Right renal cortex interstitium (tissue), 3 donors: ENCODE data around the gene FGF2. TPM values are rescaled to one million over a fixed set of nuclear protein-coding genes. Genes with fewer than 3 reads are reported as not detected.

ENCODE experiments used
- DNase-seq, 3 donors: peaks; one replicate each; pipeline ENCODE4 v3.0.0-alpha.2; 2013; ENCODE audit warnings: low read depth in 3 of 3, low spot score in 2 of 3
- polyA plus RNA-seq, 3 donors: library from polyadenylated mRNA; unstranded; fragments of 120-200 nt; gene quantifications; one replicate each; pipeline ENCODE4 v1.2.1, GENCODE V29; 2013; ENCODE audit not compliant: insufficient read length in 3 of 3

FGF2 gene
- polyA plus RNA-seq, 3 donors: 7.3 to 8.3 (median 8.1) TPM

- DNase-seq: no peak
Observed at GRCh38 chr4:122882857-122883735, 56.5 kb downstream of the FGF2 start.

DNA sequence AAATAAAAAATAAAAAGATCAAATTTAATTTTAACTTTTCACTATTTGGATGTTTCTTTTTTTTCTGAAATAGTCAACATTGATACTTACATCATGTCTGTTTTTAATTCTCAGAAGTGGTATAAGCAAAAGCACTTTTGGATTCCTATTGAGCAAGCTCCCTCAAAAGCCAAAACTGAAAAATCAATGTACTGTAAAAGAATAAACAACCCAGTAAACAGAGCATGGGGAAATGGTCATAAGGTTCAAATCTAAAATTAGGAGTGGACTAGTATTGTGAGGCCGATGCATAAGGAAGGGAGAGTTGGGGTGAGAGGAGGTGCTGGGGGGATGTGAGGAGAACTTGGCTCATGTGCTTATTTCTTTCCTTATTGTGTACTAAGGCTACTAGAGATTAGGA, 57.9 kb downstream of the FGF2 start:
- no peak for DNase-seq

DNA sequence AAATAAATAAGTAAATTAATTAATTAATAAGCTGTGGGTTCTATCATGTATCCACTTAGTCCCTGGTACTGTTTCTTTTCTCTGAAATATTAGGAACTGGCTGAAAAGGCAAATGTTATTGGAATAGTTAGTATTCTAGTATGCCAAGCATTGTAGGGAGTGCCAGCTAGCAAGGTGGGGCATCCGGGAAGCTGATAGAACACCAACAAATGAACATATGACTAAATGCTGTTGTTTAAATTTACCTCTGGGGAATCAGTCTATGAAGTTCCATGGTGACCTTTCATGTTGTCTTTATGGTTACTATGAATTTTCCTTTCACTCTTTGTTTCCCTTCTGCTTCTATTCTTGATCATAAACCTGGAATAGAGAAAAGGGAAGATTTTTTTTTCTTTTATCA, 63.1 kb downstream of the FGF2 start:
- DNase-seq: no peak

- DNase-seq: no peak
Observed at GRCh38 chr4:122890147-122890795, 63.6 kb downstream of the FGF2 start.

GRCh38 chr4:122894827-122895226, 68.2 kb downstream of the FGF2 start:
- no peak for DNase-seq

DNA sequence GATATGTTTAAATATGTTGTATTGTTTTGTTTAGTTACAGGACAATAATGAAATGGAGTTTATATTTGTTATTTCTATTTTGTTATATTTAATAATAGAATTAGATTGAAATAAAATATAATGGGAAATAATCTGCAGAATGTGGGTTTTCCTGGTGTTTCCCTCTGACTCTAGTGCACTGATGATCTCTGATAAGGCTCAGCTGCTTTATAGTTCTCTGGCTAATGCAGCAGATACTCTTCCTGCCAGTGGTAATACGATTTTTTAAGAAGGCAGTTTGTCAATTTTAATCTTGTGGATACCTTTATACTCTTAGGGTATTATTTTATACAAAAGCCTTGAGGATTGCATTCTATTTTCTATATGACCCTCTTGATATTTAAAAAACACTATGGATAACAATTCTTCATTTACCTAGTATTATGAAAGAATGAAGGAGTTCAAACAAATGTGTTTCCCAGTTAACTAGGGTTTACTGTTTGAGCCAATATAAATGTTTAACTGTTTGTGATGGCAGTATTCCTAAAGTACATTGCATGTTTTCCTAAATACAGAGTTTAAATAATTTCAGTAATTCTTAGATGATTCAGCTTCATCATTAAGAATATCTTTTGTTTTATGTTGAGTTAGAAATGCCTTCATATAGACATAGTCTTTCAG, 68.8 kb downstream of the FGF2 start:
- DNase-seq: no peak

DNA sequence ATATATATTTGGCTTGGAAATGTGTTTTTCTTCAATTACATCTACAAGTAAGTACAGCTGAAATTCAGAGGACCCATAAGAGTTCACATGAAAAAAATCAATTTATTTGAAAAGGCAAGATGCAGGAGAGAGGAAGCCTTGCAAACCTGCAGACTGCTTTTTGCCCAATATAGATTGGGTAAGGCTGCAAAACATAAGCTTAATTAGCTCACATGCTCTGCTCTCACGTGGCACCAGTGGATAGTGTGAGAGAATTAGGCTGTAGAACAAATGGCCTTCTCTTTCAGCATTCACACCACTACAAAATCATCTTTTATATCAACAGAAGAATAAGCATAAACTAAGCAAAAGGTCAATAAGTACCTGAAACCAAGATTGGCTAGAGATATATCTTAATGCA, 69.6 kb downstream of the FGF2 start:
- no peak for DNase-seq

DNA sequence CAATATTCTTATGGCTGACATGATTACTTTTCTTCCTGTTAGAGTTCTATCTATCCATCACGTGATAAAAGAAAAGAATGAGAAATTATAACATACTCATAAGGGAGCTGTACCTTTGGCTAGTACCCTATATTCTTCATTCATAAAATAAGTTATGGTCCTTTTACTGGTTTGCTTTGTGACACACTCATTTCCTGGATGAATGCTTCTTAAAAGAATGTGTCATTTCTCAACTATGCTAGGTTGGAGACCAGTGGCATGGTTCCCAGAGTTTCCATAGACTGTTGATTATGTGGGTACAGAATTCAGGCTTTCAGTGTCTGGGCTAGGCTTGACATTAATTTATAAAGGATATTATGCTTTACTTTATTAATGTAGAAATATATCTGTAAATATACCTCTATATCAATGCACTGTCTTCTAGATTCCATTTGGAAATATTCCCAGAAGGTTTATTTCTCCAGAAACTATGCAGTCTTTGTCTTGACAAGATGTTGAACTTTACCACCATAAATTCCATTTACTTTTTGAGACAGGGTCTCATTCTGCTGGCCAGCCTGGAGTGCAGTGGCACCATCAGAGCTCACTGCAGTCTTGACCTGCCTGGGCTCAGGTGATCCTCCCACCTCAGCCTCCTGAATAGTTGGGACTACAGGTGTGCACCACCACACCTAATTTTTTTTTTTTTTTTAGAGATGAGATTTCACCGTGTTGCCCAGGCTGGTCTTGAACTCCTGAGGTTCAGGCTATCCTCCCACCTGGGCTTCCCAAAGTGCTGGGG, 71.9 kb downstream of the FGF2 start:
- no peak for DNase-seq

DNA sequence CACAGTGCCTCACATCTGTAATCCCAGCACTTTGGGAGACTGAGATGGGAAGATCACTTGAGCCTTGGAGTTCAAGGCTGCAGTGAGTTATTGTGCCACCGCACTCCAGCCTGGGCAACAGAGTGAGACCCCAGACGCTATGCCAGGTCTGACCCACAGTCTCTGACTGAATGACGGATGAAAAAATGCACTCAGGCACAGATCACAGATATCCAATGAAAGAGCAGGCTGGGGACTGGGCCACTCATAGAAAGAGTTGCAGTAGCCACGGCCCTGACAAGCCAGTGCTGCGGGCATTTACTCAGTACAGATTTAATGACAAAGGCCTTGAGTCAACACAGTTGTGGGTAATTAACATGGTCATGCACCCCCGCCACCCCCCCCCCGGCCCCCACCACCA, 73.1 kb downstream of the FGF2 start:
- DNase-seq: no peak

DNA sequence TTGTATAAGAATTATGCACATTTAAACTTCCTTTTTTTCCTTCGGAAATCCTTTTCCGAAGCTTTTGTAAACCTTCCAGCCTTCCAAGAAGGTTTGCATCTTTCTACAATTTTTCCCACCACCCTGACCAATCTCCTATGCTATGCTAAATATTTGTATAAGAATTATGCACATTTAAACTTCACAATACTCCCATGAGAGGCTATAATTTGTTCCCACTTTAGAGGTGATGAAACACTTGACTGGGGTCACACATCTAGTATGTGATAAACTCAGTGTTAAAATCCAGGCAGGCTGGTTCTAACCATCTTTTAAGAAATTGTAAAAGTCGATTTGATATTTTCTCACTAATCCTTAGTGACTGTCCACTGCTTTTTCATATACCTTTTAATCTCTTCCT, 73.7 kb downstream of the FGF2 start:
- no peak for DNase-seq

DNA sequence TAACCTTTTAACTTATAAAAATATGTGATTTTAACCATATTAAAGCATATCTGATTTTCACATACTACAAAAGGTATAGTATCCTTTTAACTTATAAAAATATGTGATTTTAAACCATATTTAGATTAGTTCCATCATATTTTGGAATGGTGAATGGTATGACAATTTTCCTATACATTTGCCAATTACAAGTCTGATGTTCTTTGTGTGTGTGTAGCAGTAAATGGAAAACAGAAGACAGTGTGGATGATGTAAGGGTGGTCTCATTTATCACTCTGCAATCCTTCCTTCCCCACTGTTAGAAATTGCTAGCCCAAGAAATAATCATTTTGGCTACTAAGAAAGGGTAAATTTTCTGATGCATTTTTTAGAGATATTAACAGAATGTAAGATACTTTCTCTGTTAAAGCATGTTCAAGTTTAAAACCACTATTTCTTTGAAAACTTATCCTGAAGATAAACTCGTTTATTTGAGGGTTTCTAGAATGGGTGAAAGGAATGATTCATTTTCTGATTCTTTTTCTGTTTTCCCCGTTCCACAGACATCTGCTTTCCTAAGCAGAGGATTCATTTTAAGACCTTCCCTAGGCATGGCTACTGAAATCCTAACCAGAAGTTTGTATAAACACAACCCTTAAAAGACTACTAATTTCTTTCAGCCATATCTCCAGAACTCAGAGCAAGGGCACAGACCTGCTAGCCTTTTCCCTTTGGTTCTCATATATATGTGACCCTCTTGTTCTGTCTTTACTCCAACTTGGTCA, 74.8 kb downstream of the FGF2 start:
- no peak for DNase-seq

- DNase-seq: no peak
Observed at GRCh38 chr4:122903766-122904288, 77.2 kb downstream of the FGF2 start.

DNA sequence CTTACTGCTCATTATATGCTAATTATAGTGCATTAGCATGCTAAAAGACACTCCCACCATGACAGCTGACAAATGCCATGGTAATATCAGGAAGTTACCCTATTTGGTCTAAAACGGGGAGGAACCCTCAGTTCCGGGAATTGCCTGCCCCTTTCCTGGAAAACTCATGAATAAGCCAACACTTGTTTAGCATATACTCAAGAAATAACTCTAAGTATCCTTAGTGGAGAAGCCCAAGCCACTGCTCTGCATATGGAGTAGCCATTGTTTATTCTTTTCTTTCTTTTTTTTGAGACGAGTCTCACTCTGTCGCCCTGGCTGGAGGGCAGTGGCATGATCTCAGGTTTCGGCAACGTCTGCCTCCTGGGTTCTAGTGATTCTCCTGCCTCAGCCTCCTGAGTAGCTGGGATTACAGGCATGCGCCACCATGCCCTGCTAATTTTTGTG, 80.3 kb downstream of the FGF2 start:
- no peak for DNase-seq

DNA sequence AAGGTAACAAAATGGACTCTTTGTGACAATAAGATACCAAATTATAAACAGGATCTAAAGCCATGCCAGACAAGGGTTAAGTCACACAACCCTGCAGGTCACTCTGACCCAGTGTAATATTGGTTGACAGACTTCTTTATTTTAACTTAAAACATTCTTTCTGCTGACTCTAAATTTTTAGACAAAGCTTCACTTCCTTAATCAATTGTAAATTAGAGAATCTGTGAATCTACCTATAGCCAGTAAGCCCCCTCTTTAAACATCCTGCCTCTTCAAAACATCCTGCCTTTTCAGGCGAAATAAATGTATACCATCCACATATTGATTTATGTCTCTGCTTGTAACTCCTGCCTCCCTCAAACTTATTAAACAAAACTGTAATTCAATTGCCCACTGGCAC, 81.6 kb downstream of the FGF2 start:
- DNase-seq: no peak

GRCh38 chr4:122909683-122910082, 83.1 kb downstream of the FGF2 start:
- no peak for DNase-seq

DNA sequence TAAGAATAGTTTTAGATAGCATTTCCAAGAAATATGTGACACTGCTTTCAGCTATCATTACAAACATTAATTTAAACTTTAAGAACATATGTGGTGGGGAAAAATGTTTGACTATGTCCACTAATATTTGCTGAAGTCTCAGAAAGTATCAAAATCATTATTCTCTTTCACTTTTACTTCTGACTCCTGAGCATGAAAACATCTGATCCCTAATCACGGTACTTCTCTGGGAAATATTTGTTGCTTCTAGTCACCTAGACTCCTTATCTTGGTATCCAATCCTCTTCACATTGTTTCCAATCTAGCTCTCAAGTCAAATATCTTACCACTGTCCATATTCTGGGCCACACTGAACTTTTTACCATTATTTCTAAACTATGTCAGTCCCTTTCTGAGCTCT, 85.0 kb downstream of the FGF2 start:
- DNase-seq: no peak

- no peak for DNase-seq
Observed at GRCh38 chr4:122912810-122913575, 86.4 kb downstream of the FGF2 start.

- DNase-seq: peak in 2 of 3 donors; percentile 6 to 19
Observed at GRCh38 chr4:122914292-122914904, 87.8 kb downstream of the FGF2 start.

DNA sequence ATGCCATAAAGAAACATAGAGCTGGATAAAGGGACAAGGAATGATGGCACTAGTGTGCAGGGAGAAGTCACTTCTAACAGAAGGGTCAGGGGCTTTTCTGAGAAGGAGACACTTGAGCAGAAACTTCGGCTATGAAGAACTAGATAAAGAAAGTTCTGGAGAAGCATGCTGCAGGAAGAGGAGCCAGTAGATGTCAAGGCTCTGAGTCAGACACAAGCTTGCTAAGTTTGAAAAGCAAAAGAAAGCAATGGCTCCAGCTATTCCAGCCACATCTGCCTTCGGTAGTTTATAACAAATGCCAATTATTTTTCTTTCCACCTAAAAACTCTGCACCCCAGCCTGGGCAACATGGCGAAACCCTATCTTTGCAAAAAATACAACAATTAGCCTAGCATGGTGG, 88.3 kb downstream of the FGF2 start:
- DNase-seq: no peak
